Activated CD4-positive, alpha-beta T cell treated with anti-CD3 and anti-CD28 coated beads for 4 hours (primary cell): ENCODE data around the gene IGFN1.
"Not testable (repeated sequence)": the region's sequence is repeated elsewhere in the genome, so short reads cannot be mapped to it uniquely, and the experiment has no call there.

Experiments used
- DNase-seq, 2 donors: peaks; one replicate each; pipeline ENCODE4 v3.0.0-alpha.2; 2020

IGFN1 gene

DNA sequence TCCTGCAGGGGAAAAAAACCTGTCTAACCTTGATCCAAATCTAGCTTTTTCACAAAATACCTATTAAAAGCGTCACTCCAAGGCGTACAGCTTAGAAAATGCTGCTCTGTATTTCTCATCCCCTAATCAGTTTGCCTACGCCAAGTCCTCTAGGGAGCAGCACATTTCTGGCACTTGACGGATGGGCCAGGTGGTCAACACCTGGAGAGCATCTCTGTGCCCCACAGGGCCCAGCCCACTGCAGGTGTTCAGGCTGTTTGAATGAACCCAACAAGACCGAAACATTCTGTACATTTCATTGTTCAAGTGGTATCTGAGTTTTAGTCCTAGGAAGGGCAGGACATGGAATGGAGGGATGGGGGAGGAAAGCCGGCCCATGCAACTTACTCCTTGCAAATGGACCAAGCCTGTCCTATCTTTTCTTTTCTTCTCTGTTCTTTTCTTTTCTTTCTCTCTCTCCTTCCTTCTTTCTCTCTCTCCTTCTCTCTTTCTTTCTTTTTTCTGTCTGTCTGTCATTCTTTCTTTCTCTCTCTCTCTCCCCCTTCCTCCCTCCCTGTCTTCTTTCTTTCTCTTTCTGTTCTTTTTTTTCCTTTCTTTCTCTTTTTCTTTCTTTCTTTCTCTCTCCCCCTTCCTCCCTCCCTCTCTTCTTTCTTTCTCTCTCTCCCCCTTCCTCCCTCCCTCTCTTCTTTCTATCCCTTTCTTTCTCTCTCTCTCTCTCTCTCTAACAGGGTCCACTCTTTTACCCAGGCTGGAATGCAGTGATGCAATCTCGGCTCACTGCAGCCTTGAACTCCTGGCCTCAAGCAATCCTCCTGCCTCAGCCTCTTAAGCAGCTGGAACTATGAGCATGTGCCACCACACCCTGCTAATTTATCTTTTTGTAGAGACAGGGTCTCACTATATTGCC is 29.1 kb downstream of the IGFN1 start:
- DNase-seq, result no peak

GRCh38 chr1:201220388-201220715 is 29.7 kb downstream of the IGFN1 start:
- no peak for DNase-seq

- no peak for DNase-seq
Measured at GRCh38 chr1:201221201-201221846, 30.7 kb downstream of the IGFN1 start.

GRCh38 chr1:201222125-201222524 is 31.5 kb downstream of the IGFN1 start:
- DNase-seq, result no peak

DNA sequence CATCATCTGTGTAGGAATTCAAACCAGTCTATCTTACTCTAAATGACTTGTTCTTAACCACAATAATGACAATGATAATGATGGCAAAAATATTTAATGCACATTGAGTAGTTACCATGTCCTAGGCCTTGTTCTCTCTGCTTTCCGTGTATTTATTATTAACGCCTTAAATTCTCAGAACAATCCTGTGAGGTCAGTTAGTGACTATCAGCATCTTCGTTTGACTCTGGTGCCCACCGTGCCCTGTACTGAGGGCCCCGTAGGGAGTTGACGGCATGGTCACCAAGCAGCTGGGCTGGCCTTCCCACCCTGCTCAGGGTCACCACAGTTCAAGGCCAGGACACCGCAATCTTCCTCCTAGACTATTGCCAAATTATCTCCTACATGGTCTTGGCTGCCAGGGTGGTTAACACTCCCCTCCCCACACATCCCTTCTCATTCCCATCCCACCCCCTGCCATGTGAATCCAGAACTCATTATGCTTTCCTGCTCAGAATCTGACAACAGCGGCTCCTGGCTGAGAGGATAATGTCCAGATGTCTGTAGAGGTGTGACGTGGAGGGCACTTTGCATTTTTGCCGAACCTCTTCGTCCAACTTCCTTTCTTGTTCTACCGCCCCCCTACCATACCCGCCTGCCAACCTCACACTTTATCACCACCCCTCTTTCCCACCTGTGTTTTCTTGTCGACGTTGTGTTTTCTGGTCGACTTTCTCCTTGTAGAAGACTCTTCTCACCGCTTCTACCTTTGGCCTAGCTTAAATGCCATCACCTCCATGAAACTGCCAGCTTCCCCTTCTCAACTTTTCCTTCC is 33.4 kb downstream of the IGFN1 start:
- DNase-seq, result no peak

DNA sequence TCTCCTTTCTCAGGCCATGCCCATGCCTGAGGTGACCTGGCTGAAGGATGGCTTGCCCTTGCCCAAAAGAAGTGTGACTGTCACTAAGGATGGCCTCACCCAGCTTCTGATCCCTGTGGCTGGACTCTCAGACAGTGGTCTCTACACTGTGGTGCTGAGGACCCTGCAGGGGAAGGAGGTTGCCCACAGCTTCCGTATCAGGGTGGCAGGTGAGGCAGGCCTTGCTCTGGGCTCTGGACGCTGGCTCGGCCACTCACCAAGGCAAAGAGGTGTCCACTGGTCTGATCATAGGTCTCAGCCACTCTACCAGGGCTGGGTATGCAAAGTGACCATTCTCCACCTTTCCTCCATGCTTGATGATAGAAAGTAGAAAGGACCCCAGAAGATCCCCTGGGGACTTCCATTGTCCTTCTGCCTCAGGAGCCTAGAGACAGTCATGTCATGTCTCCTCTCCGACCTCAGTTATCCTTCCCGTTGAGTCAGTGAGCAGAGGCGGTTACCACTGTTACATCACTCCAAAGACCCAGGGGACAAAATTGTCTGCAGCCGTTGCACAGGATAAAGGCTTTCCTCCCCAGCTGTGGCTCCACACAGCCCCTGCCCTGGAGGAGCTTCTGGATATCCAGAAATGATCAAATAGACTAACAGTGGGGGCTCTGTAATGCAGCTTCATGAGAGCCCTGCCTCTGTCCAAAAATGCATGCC is 34.2 kb downstream of the IGFN1 start:
- no peak for DNase-seq

GRCh38 chr1:201226178-201226514 is 35.5 kb downstream of the IGFN1 start:
- no peak for DNase-seq

DNA sequence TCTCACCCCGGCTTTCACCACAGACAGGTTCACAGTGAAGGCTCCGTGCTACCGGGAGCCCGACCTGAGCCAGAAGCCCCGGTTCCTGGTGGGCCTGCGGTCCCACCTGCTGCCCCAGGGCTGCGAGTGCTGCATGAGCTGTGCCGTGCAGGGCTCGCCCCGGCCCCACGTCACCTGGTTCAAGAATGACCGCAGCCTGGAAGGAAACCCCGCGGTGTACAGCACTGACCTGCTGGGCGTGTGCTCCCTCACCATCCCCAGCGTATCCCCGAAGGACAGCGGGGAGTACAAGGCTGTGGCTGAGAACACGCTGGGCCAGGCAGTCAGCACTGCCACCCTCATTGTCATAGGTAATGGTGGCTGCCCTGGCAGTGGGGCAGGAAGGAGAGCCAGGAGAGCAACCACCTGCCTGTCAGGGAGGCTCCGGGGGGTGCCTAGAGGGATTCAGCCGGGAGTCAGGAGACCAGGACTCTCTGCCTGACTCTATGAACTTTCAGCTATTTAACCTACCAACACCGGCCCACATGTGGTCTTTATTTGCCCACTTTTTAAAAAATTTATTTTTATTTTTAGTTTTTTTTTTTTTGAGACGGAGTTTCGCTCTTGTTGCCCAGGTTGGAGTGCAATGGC is 36.4 kb downstream of the IGFN1 start:
- no peak for DNase-seq

DNA sequence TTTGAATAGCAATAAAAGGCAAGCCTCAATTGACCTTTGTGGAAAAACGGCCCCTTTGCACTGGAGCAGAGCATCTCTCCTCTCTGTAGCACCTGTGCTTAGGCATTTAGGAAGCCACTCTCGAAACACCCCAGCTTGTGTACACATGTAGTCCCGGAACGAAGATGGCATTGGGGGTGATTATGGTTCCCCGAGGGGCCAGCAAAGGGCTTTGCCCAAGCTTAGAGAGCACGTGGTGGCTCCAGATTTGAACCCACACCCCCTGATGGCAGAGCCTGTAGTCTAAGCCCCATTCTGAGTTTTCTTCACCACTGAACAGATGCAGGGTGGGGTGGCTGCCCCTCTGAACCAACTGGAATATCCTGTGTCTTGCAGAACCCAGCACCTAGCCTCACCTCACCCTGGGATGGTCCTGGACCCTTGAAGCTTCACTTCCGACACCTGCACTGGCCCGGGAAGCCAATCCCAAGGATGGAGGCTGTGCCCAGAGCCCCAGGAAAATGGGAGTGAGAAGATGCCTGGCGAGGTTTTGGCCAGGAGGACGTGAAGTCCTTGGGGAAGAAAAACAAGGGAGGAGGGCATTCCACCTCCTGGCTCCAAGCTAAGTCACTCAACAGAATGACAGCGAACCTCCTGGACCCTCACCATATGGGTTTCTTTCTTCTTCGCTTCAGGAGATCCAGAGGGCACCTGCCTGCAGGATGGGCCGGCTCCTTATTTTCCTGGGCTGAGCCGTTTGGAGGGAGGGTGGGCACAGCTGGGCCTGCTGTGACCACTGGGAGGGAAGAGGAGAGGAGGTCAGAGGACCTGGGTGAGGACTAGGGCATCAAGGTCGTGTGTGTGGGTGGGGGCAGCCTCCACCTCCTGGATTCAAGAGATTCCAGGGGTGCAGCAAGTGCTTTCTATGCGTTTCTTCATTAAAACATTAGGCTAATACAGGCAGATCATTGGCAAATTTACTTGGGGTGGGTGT is 37.7 kb downstream of the IGFN1 start:
- no peak for DNase-seq

GRCh38 chr1:201229095-201229494 is 38.5 kb downstream of the IGFN1 start:
- DNase-seq, result no peak

DNA sequence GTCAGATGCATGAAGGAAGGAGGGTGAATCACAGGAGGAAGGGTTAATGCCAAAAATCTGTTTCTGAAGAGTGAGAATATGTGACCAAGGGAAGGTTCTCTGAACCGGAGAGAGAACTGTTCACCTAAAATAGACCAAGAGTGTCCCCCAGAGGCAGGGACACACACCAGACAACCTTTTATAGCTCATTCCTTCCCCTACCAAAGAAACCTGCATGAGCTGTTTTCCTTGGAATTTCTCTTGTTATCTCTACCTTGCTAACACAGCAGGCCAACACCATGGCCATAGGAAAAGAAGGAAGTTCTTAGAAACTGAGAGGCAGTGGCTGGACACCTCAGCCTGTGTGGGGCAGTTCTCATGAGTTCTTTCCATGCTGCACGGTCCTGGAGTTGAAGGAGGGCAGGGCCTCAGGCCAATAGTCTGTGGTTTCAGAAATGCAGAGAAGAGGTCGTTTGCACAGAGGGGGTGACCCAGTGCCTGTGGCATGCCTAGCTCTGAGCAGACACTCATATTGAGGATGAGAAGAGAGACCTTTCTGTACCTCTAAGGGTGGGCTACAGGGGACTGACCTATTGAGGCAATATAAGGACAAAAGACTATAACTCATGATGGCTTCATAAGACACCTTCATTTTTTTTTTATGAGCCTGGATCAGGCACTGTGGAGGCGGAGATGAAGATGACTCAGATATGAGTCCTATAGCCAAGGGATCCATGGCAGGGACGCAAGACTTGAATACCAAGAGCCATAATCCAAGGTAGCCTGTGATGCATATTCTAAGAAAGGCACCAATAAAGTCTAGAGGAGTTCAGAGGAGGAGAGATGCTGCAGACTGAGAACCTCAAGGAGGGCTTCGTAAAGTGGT is 39.4 kb downstream of the IGFN1 start:
- DNase-seq, result no peak

- DNase-seq, result no peak
Measured at GRCh38 chr1:201230676-201231075, 40.1 kb downstream of the IGFN1 start.

DNA sequence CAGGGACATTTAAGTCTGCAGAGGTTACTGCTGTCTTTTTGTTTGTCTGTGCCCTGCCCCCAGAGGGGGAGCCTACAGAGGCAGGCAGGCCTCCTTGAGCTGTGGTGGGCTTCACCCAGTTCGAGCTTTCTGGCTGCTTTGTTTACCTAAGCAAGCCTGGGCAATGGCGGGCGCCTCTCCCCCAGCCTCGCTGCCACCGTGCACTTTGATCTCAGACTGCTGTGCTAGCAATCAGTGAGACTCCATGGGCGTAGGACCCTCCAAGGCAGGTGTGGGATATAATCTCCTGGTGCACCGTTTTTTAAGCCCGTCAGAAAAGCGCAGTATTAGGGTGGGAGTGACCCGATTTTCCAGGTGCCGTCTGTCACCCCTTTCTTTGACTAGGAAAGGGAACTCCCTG is 49.0 kb downstream of the IGFN1 start:
- not testable (repeated sequence) for DNase-seq

GRCh38 chr1:201240171-201240570 is 49.5 kb downstream of the IGFN1 start:
- DNase-seq, result no peak

DNA sequence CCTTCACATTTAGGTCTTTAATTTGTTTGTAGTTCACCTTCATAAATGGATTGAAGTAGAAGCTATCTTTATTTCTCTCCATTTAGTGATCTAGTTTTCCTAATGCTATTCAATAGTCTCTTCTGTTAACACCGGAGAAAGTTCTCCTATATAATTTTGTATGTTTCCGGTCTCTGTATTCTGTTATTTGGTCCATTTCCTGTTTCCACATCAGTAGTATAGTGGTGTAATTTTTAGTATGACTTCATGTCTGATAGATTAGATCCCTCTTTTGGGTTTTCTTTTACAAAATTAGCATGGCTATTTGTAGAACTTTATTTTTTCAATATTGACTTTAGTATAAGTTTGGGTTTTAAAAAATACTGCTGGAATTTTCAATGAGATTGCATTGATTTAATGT is 51.1 kb downstream of the IGFN1 start:
- no peak for DNase-seq

DNA sequence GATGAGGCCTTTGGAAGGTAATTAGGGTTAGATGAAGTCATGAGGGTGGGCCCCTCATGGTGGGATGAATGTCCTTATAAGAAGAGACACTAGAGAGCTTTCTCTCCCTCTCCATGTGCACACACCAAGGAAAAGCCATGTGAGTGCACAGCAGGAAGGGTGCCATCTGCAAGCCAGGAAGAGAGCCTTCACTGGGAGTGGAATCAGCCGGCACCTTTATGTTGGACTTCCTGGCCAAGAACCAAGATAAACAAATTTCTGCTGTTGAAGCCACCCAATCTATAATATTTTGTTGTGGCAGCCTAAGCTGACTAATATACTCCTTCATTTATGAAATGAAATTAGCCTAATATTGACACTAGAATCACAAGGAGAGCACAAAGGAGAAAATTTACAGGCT is 54.5 kb downstream of the IGFN1 start:
- no peak for DNase-seq

DNA sequence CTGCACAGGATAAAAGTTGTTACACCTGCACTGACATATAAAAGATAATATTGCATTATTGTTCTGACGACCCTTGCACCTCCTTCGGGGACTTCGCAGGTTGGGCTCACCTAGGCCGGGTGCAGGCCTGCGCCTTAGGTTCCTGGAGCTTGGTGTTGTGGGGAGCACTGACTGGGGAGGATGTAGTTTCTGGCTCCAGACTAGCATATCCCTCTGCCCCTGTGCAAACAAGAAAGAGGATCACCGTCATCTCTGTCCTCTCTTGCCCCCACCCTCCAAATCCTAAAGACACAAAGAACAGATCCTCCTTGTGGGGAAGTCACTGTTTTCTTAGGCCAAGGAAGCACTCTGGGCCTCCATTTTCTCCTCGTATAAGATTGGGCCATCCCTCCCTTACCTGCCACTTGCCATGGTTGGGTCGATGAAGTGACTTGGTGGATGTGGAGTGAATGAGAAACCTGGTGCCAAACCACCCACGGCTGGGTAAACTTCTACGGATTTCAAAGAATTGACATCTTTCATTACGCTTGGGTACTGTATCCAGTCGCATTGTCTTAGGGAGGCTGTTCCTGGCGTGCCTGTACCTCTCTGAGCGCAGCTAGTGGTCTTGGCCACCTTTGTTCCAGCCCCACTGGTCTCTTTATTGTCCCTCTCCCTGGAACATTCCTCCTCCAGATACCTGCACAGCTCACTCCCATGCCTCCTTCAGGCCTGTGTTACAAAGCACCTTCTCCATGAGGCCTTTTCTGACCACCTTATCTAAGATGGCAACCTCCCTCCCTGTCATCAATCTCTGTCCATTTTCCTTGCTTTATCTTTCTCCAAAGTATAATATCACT is 58.3 kb downstream of the IGFN1 start:
- no peak for DNase-seq

DNA sequence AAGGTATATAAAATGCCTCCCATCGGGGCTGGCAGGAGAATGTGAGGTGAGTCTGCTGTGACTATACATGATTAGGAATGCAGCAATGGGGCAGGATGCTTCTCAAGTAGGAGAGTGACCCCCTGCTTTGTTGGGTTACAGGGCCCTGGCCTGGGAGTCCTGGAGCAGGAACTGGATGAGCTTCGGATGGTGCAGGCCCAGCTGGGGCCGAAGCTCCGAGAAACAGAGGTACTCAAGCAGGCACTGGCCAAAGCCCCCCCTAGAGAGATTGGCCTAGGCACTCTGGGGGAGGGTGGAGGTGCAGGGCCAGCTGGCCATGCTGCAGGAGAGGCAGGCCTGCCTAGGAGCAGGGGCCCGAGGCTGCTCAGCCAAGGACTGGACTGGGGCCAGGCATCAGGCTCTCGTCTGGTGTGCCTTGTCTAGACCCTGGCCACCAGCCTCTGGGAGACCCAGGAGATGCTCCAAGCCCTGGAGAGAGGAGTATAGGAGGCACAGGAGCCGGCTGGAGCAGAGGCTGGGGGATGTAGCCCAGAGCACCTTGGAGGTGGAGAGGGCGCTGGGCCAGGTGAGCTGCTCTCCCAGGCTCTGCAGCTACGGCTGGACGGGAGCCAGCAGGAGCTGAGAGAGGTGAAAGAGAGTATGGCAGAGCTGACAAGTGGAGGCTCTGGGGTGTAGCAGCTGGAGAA is 59.8 kb downstream of the IGFN1 start:
- no peak for DNase-seq

GRCh38 chr1:201251411-201251810 is 60.8 kb downstream of the IGFN1 start:
- no peak for DNase-seq
